RWPE1 (cell line): Measurements from ENCODE around the gene HEBP2.
A peak's percentile ranks its signal among the peaks of the same experiment; 100 is the strongest.

ENCODE experiments used
- CTCF ChIA-PET: fragments of 350-600 bp; sonication (Branson Sonifier 250); formaldehyde crosslinking; extraction: SDS; loops from one replicate; lab custom pipeline; 2021; lab: Yijun Ruan, JAX
- POLR2A ChIA-PET: fragments of 400-600 bp; formaldehyde crosslinking; extraction: SDS; loops from one replicate; lab custom pipeline; 2020; ENCODE audit warnings: antibody characterized with exemption; ENCODE audit not compliant: low non-redundant PET; lab: Yijun Ruan, JAX
- DNase-seq: peaks from one replicate; pipeline ENCODE4 v3.0.0; 2012; ENCODE audit warnings: low spot score
- H3K27ac ChIP-seq: fragments of 450-650 bp; 2 replicates; pipeline ENCODE4 v1.5.1; 2017
- CTCF ChIP-seq: fragments of 450-650 bp; conservative IDR thresholded peaks from 2 replicates; pipeline ENCODE4 v1.5.1; 2017; ENCODE audit warnings: low read depth, mild to moderate bottlenecking

HEBP2 gene

GRCh38 chr6:138465007-138465645, 61.1 kb downstream of the HEBP2 start:
- H3K27ac ChIP-seq = peak overlapping the region; percentile 76
- ChIA-PET CTCF (interaction anchor here (0.8 kb wide), 1 partner anchor 227 kb away, joined by 4 read pairs; no protein-coding TSS in a partner anchor), POLR2A (interaction anchor here (0.6 kb wide), 1 partner anchor 60 kb away, joined by 4 read pairs; no protein-coding TSS in a partner anchor)
- peak; percentile 77 for DNase-seq
- no peak for TF ChIP-seq CTCF

- ChIA-PET POLR2A (no interaction called here), CTCF (interaction anchor here (0.6 kb wide), 1 partner anchor 143 kb away, joined by 3 read pairs; no protein-coding TSS in a partner anchor)
- no peak for TF ChIP-seq CTCF
- no peak overlapping the region for H3K27ac ChIP-seq
- no peak for DNase-seq
These were observed 63.9 kb downstream of the HEBP2 start for GRCh38 chr6:138467901-138468300.

DNA sequence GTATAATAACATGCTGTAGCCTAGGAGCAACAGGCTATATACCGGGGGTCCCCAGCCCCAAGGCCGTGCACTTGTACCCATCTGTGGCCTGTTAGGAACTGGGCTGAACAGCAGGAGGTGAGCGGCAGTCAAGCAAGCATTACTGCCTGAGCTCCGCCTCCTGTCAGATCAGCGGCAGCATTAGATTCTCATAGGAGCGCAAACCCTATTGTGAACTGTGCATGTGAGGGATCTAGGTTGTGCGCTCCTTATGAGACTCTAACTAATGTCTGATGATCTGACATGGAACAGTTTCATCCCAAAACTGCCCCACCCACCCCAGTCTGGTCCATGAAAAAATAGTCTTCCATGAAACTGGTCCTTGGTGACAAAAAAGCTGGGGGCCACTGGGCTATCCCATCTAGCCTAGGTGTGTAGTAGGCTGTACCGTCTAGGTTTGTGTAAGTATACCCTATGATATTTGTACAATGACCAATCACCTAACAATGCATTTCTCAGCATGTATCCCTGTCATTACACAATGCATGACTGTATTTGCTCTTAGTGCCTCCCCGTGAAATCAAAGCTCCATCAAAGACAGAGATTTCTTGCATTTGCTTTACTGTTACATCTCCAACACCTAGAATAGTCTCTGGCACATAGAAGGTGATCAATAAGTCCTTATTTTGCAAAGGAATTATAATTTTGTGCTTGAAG, 64.4 kb downstream of the HEBP2 start:
- no peak overlapping the region for H3K27ac ChIP-seq
- CTCF ChIA-PET = interaction anchor here (2.0 kb wide), 1 partner anchor 12 kb away, joined by 6 read pairs; no protein-coding TSS in a partner anchor
- POLR2A ChIA-PET = no interaction called here
- peak; percentile 30 for DNase-seq
- no peak for TF ChIP-seq CTCF
